NCI-H2029 (cell line): ENCODE data around the gene TLR2.

Experiments used
- DNase-seq: peaks from one replicate; lab custom pipeline; 2025; lab: John Stamatoyannopoulos, UW

The TLR2 gene

DNA sequence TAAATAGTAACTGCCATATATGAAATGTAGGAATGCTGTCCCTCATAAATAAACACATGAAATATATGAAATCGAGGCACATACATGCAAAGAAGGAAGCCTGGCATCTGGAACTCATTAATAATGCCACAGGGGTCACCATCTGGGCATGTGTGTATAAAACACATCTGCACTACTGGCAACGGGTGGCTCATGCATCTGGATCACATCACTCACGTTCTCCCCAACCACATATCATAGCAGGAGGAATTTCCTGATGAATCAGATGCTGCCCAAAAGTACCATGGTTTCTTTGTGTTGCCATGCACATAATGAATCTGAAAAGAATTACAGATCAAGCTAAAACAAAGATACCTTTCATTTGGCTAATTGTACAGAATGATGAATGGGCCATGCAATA, 47.2 kb downstream of the TLR2 start:
- no peak for DNase-seq

DNA sequence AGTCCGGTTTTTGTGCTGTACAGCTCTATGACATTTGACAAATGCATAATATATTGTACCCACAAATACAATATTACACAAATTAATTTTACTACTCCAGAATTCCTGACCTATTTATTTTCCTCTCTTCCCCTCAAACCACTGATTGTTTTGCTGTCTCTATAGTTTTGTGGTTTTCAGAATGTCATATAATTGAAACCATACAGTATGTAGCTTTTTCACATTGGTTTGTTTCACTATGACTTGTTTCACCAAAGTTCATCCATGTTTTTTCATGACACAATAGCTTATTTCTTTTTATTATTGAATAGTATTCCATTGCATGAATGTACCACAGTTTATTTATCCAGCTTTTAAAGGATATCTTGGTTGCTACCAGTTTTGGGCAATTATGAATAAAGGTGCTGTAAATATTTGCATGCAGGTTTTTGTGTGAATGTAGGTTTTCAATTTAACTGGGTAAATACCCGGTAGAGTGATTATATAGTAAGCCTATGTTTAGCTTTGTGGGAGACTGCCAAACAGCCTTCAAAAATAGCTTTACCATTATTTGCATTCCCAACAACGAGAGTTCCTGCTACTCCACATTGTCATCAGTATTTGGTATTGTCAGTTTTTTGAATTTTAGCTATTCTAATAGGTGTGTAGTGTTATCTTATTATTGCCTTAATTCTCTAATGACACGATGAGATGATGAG, 49.8 kb downstream of the TLR2 start:
- no peak for DNase-seq

- DNase-seq: no peak
Measured at GRCh38 chr4:153735906-153736461, 51.9 kb downstream of the TLR2 start.

GRCh38 chr4:153741541-153741940, 57.5 kb downstream of the TLR2 start:
- no peak for DNase-seq

DNA sequence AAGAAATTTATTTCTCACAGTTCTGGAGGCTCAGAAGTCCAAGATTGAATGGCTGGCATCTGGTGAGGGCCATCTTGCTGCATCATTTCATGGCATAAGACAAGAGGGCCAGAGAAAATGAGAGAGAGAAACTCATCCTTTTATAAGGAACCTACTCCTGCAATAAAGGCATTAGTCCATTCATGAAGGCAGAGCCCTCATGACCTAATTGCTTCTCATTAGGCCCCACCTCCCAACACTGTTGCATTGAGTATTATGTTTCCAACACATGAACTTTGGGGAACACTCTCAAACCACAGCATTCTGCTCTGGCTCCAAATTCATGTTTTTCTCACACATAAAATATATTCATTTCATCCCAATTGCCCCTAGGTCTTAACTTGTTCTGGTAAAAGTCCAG, 61.6 kb downstream of the TLR2 start:
- no peak for DNase-seq

- DNase-seq: no peak
Measured at GRCh38 chr4:153747406-153747955, 63.4 kb downstream of the TLR2 start.

DNA sequence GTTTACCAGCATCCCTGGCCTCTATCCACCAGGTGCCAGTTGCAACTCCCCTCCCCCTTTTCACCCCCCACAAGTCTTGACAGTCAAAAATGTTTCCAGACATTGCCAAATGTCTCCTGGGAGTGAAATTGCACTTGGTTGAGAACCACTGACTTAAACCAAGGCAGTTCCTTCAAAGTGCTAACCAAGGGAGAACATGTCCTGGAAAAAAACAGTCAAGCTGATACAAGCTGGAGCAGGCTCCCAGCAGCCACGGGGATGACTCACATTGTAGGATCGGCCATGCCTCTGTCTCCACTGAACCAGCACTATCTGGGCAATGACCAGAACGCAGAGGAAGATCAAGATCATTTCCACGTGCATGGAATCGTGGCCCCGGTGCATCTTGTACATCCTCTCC, 64.3 kb downstream of the TLR2 start:
- DNase-seq: no peak

DNA sequence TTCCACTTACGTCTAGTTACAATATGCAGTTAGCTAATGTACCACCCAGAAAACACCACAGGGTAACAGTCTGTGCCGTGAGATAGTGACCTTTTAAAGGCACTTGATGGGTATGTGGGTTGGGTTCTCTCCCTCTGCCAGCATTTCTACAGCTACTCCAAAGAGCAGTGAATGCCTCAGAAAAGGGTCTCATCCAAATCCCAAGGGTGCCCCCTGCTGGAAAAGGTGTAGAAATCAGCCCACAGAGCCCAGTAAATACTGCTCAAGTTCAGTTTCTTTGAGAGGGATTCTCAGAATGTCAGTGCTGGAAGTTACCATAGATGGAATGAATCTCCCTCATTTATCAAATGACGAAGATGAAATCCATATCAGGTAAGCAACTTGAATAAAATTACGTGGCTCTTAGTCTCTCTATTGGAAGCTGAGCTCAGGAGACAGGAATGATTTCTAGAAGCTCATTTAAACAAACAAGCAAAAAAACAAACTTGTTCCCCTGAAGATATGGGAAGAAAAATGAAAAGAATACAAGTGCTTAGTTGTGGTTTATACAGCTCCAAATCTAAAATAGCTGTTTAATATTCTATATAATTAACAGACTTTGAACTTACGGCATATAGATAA, 66.2 kb downstream of the TLR2 start:
- DNase-seq: peak; percentile 40

GRCh38 chr4:153755186-153755585, 71.1 kb downstream of the TLR2 start:
- no peak for DNase-seq
